GM18526 (cell line): ENCODE results near the gene MS4A6E.

ENCODE experiments used
- POLR2A ChIP-seq: IDR thresholded peaks from 3 replicates; pipeline ENCODE4 v1.6.1; 2011; ENCODE audit not compliant: insufficient read length; ENCODE audit errors: extremely low read depth

The MS4A6E gene, protein sequence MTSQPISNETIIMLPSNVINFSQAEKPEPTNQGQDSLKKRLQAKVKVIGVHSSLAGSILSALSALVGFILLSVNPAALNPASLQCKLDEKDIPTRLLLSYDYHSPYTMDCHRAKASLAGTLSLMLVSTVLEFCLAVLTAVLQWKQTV

DNA sequence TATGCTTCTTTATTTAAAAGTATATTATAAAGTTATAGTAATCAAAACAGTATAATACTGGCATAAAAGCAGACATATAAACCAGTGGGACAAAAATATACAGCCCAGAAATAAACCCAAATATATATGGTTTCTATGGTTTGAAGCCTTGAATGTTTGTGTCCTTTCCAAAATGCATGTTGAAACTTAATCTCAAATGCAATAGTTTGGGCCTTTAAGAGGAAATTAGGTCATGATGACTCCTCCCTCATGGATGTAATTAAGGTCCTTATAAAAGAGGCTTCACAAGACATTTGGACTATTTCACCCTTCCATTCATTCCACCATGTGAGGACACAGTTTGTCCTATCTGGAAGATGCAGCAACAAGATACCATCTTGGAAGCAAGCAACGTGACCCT lies at the start of gene MS4A6E:
Gene MS4A6E (plus strand): TSS at position 301 of the 400 bp plus-strand sequence. CDS start 7,641 bp downstream, outside the sequence.
- no peak for TF ChIP-seq POLR2A

DNA sequence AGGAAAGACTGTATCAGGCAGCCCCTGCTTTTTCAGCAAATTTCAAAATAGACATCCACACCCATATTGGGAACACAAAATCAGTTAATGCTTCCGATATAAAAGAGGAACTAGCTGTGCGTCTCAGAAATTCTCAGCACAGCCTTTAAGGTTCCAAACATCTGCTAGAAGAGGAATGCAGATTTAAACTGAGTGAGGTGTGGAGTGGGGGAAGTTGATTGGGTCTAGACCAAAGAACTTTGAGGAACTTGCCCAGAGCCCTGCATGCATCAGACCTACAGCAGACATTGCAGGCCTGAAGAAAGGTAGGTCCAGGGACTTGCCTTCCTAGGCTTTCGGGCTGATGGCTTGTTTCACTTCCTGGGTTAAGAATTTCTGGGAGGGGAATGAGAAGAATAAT lies 46.6 kb upstream of the MS4A6E start, which contains the start of gene MS4A4A:
Gene MS4A4A (plus strand): TSS at position 255 of the 400 bp plus-strand sequence. CDS start 10 bp downstream, at position 265.
- TF ChIP-seq POLR2A: no peak

DNA sequence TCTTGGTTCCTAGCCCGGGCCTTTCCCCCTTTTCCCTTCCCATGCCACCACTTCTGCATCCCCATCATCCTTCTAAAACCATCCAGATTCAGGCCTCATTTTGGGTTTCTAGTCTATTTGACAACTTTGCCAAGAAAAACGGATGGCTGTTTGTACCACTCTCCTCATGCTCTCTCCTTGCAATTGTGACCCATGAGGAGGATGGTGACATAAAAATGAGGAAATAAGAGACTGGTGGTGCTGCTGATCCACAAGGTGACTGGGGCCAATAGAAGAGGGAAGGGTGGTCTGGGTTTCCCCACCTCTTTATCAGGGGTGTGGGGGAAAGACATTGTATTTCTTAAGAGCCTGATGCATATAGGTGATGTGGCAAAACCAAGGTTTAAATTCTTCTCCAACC lies 45.6 kb upstream of the MS4A6E start:
- no peak for TF ChIP-seq POLR2A

DNA sequence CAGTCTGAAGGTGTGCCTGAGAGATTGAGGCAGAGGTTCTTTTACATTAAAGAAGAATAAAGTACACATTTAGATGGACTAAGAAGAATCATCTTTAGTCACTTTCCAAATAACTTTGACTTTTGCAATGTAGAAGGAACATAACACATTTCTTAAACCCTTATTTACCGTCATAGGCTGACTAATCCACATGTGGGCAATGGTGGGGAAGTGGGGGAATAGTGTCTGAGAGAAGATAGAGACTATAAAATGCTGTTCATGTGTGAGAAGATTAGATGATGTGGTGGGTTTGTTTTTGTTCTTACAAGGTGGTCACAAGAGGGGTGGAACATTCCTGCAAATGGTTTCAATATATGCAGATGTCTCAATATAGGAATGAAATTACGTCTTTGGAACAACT lies 44.8 kb upstream of the MS4A6E start:
- TF ChIP-seq POLR2A: no peak

DNA sequence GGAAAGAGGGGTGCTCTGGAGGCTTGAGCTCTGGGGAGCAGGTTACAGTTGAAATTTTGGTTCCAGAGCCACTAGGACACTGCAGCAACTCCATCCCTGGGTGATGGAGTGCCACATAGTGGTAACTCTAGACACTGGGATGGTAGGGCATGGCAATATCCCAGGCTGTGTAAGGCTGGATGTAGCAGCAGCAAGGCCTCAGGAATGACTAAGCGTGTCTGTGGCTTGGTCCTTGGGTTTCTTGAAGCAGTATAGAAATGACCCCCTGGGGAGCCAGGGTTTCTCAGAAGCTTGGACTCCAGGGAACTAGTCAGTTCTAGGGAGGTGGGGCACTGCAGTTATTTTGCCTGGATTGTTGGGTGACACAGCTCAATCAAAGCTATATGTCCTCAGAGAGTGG lies 38.5 kb upstream of the MS4A6E start:
- no peak for TF ChIP-seq POLR2A

DNA sequence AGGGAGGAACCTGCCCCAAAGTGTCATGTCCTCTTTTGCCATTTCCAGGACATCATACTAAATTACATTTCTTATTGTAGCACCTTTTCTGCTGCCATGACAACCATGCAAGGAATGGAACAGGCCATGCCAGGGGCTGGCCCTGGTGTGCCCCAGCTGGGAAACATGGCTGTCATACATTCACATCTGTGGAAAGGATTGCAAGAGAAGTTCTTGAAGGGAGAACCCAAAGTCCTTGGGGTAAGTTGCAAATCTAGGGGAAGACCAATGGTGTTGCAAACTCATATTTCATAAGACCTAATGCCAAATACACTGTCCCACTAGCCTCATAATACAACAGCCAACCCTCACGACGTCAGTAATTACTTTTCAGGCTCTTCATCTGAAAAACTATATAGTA lies 34.9 kb upstream of the MS4A6E start:
- TF ChIP-seq POLR2A: no peak

DNA sequence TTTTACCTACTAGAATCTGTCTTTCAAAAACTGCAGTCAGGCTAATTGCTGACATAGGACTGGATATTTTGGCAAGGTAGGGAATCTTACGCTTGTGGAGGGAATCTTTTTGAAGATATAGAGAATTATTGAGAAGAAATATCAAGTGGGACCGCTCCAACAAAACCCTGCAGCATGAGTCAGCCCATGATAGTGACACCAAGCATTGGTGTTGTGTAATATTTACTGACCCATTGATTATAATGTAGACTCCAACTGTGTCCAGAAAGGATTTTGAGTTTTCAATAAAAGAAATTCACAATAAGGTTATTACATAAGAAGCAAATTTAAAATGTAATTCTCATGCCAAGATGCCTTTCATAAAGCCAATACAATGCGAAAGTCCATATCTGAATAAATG lies 25.9 kb upstream of the MS4A6E start:
- no peak for TF ChIP-seq POLR2A

DNA sequence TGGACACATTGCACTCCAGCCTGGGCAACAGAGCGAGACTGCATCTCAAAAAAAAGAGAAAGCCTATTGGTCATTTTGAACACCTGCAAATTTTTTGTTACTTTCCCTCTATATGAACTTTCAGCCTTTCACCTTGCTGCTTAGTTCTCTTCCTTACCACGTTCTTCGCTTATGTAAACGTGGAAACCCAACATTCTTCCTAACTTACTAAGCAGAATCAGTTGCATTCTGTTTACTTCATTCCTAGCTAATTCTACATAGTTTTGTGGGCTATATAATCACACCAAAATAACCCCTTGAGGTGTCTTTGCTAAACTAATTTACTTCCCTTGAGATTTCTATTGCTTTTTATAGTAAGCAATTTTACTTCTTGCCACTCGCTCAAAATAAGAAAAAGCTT lies 23.4 kb upstream of the MS4A6E start:
- no peak for TF ChIP-seq POLR2A

DNA sequence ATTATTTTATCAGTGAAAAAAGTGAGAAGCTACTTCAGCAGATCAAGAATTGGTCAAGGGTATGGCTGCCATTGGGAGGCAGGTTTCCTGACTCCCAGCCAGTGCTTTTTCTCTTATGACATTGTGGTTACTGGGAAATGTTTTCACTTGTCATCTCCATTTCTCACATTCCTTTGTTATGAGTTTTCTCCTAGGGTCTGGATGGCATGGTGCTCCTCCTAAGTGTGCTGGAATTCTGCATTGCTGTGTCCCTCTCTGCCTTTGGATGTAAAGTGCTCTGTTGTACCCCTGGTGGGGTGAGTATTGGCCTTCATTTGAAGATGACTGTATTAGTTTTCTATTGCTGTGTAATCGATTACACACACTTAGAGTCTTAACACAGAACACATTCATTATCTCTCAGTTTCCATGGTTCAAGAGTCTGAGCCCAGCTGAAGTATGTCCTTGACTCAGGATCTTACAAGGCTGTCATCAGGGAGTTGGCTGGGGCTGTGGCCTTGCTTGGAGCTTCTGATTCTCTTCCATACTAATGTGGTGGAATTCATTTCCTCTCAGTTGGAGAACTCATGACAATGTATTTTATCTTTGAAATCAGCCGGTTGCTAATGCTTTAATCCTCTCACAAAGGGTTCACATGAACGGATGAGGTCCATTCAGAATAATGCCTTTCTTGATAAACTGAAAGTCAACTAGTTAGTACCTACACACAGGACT lies 21.0 kb upstream of the MS4A6E start:
- no peak for TF ChIP-seq POLR2A

DNA sequence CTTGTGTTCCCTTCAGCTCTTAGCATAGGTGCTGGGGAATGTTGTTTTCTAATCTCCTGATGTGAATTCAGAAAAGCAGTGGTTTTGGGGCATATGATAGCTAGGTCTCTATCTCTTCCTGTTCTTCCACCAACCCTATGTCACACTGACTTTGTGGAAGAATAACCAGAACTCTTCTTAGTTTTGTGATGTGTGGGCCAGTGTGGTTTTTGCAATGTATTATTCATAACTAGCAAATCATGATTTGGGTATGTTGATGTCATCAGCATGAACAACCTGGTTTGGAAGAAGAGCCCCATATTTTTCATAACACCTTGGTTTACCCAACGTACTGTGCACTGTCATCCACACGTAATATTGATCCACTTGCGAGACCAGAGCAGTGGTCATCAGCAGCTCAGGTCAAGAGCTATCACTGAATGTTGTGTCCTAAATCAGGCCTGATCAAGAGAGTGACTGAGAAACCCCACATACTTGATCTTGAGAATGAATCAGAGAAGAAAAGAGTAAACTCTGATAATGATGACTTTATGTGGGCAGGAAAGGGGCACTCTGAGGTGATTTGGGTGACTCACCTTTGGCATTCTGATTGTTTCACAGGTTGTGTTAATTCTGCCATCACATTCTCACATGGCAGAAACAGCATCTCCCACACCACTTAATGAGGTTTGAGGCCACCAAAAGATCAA lies 19.4 kb upstream of the MS4A6E start:
- no peak for TF ChIP-seq POLR2A

DNA sequence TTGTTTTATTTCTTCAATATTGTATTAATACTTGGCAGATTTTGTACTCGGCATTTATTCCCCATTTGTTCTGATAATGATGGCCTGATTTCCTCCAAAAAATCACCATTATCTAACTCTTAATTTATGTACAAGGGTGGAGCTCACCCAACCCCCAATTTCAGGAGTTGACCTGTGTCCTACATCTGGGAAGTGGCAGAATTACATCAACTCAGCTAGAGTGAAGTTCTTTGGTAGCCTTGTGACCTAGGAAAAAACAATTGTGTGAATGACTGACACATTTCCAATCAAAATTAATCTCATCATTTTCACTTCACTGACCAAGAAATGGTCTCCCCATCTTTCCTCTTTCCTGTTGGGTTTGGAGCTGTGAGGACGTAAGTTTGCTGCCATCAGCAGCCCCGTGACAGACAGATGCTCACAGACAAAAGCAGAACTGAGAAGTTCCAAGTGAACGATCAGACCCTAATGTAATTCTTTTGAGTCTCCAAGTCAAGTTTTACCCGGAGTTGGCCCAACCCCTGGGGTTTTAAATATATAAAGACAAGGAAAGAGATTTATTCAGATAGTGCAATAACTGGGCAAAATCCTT lies 16.6 kb upstream of the MS4A6E start:
- no peak for TF ChIP-seq POLR2A

DNA sequence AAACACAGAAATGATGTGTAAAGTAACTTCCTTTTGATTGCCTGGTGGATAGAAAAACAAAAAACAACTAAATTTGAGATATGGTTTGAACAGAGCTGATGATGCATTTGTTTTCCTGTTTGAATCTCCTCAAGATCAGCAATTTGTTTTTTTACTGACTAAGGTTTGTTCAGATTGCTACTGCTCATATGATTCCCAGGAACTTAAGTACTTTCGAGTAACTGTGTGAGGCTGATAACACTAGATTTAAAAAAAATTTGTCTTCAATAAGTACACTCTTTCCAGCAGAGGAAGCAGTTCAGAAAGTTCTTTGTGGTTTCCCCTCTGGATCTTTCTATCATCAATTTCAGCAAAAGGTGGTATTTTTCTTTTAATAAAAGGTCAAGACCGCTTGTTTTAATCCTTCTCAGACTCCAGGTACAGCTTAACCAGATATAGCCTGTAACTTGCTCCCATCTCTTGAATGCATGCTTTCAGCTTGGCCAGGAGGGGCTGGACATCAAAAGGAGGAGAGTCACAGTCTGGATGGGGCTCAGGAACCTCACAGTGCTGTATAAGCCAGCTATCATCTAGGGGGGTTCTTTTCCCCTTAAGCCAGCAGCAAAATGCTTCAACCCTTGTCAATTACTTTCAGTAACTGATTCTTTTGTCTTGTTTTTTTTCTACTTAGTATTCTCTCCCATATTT lies 12.3 kb upstream of the MS4A6E start:
- TF ChIP-seq POLR2A: no peak

DNA sequence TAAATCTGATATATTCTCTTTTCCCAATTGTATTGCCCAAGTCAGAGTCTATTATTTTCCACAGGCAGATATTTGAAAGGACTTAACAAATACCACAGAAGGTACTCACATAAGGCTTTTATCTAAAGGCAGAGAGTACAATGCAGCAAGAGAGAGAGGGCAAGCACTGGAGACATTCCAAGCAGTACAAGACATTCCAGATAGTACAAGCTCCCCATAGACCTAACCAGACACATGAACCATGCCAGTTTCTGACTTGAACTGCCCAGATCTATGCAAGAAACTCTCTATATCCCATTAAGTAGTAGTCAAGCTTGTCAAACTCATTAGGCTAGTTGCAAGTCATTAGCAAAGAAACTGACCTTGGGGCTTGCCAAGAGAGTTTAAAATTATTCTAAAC lies 11.2 kb upstream of the MS4A6E start:
- TF ChIP-seq POLR2A: no peak

DNA sequence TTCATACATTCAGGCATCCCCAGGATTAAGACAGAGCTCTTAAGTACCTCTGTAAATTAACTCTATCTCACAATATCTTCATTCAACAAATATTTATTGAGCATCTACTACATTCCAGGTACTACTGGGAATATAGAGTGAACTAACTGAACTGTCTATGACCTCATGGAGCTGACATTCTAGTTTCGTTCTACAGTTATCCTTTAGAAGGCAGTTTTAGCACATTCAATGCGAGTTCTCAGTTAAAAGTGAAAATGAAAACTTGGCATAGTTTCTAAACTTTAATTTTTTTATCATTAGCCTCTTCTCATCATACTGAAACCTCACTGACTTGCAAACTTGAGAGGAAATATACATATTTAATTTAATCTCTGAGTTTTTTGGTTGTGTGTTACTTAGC lies 10.7 kb upstream of the MS4A6E start:
- TF ChIP-seq POLR2A: no peak

DNA sequence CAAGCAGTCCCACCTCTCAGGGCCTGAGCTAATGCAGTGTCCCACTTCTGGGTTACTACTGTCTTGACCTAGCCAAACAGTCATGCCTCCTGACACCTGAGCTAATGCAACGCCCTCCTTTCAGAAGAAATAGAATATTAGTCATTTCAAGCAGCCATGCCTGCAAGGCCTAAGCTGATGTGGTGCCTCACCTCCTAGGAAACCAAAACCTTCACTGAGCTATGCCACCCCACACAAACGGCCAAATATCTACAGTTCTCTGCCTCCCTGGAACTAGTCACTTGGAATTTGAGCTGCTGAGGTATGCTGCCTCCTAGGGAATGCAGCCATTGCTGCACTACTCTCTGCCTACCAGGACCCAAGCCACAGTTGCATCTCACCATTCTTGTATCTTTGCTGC lies 8.3 kb upstream of the MS4A6E start:
- no peak for TF ChIP-seq POLR2A
